SK-N-SH (cell line): ENCODE measurements around the gene MINDY4. TPM values are rescaled to one million over a fixed set of nuclear protein-coding genes. Genes with fewer than 3 reads are reported as not detected.
A peak's percentile ranks its signal among the peaks of the same experiment; 100 is the strongest.

Experiments used
- CTCF ChIA-PET: fragments of 300-600, 350-600 bp; formaldehyde crosslinking; extraction: SDS; loops from one replicate; lab custom pipeline; 2021; lab: Yijun Ruan, JAX
- POLR2A ChIA-PET: fragments of 350-600 bp; sonication (Branson Sonifier 250); formaldehyde crosslinking; extraction: SDS; loops from one replicate; lab custom pipeline; 2020; ENCODE audit warnings: antibody characterized with exemption, inconsistent platforms; lab: Yijun Ruan, JAX
- DNase-seq: peaks from one replicate; pipeline ENCODE4 v3.0.0; 2012
- H2AFZ ChIP-seq: fragments of 200-600 bp; sonication (generic); 2 replicates; pipeline ENCODE4 v1.8.1; 2016; ENCODE audit warnings: antibody characterized with exemption, mild to moderate bottlenecking, low read depth
- H3F3A ChIP-seq: fragments of 200-600 bp; sonication (generic); replicated peaks from 2 replicates; pipeline ENCODE3; 2016; ENCODE audit warnings: antibody characterized with exemption, mild to moderate bottlenecking; ENCODE audit not compliant: insufficient read depth
- H3K27ac ChIP-seq, 2 experiments: fragments of 200-500 bp in 1 of 2; fragments of 200-600 bp in 1 of 2; sonication (Bioruptor generic) in 1 of 2; sonication (generic), shearing (Covaris generic) in 1 of 2; 2 replicates each; pipeline versions ENCODE4 v1.5.1 to v1.6.1; 2014 to 2016; ENCODE audit warnings: low read depth in 2 of 2, inconsistent platforms in 1 of 2, low read length in 1 of 2, mild to moderate bottlenecking in 1 of 2, mixed read lengths in 1 of 2
- H3K27me3 ChIP-seq: fragments of 200-600 bp; sonication (generic), shearing (Covaris generic); 2 replicates; pipeline ENCODE4 v1.6.1; 2016; ENCODE audit warnings: mixed run types; ENCODE audit not compliant: insufficient read depth
- H3K36me3 ChIP-seq, 2 experiments: fragments of 200-500 bp in 1 of 2; fragments of 200-600 bp in 1 of 2; sonication (Bioruptor generic) in 1 of 2; sonication (generic) in 1 of 2; replicated peaks in 1 of 2; 2 replicates each; pipeline versions ENCODE3 to v1.5.1; 2014 to 2016; ENCODE audit warnings: low read length in 1 of 2, mild to moderate bottlenecking in 1 of 2; ENCODE audit not compliant: insufficient read depth in 2 of 2, control insufficient read depth in 1 of 2
- H3K4me1 ChIP-seq, 2 experiments: fragments of 200-500 bp in 1 of 2; fragments of 200-600 bp in 1 of 2; sonication (Bioruptor generic) in 1 of 2; sonication (generic), shearing (Covaris generic) in 1 of 2; 2 replicates each; pipeline versions ENCODE4 v1.5.1 to v1.6.1; 2014 to 2016; ENCODE audit warnings: low read depth in 1 of 2, low read length in 1 of 2, mixed run types in 1 of 2; ENCODE audit not compliant: insufficient read depth in 2 of 2, control insufficient read depth in 1 of 2
- H3K4me2 ChIP-seq: fragments of 200-600 bp; sonication (generic), shearing (Covaris generic); 2 replicates; pipeline ENCODE4 v1.6.1; 2017; ENCODE audit warnings: mixed run types
- H3K4me3 ChIP-seq, 2 experiments: fragments of 200-500 bp in 1 of 2; fragments of 200-600 bp in 1 of 2; sonication (Bioruptor generic) in 1 of 2; sonication (generic), shearing (Covaris generic) in 1 of 2; 2 replicates each; pipeline versions ENCODE4 v1.5.1 to v1.8.1; 2014 to 2016; ENCODE audit warnings: low read depth in 2 of 2, inconsistent platforms in 1 of 2, low read length in 1 of 2, mild to moderate bottlenecking in 1 of 2, mixed read lengths in 1 of 2, moderate library complexity in 1 of 2
- H3K79me2 ChIP-seq: fragments of 200-600 bp; sonication (generic); 2 replicates; pipeline ENCODE4 v1.8.1; 2017; ENCODE audit warnings: mild to moderate bottlenecking; ENCODE audit not compliant: insufficient read depth
- H3K9ac ChIP-seq: fragments of 200-600 bp; sonication (generic); 2 replicates; pipeline ENCODE4 v1.6.1; 2017; ENCODE audit warnings: mixed run types
- H3K9me2 ChIP-seq: fragments of 200-600 bp; sonication (generic); 2 replicates; pipeline ENCODE4 v1.6.1; 2017; ENCODE audit warnings: mixed run types
- H3K9me3 ChIP-seq: fragments of 200-600 bp; sonication (generic); 2 replicates; pipeline ENCODE4 v1.6.1; 2017; ENCODE audit warnings: mixed run types, mild to moderate bottlenecking, moderate library complexity
- H4K20me1 ChIP-seq: fragments of 200-600 bp; sonication (generic); 2 replicates; pipeline ENCODE4 v1.6.1; 2017; ENCODE audit warnings: mild to moderate bottlenecking, mixed run types; ENCODE audit not compliant: insufficient read depth
- CTCF ChIP-seq: fragments of 200-600 bp; sonication (generic); IDR thresholded peaks from 2 replicates; pipeline ENCODE4 v1.6.1; 2017; ENCODE audit warnings: antibody characterized with exemption, mild to moderate bottlenecking, moderate library complexity
- ELF1 ChIP-seq: IDR thresholded peaks from 2 replicates; pipeline ENCODE4 v1.4.0; 2012
- EP300 ChIP-seq, 2 experiments: IDR thresholded peaks; 2 replicates each; pipeline versions ENCODE4 v1.4.0 to v1.6.1; 2012; ENCODE audit warnings: borderline replicate concordance in 1 of 2, low read depth in 1 of 2, low read length in 1 of 2
- FOSL2 ChIP-seq: IDR thresholded peaks from 2 replicates; pipeline ENCODE4 v1.4.0; 2012; ENCODE audit warnings: low read depth, mild to moderate bottlenecking, moderate library complexity, borderline replicate concordance
- FOXJ3 ChIP-seq: sonication (generic); formaldehyde crosslinking; IDR thresholded peaks from 2 replicates; pipeline ENCODE4 v1.5.1; 2020; ENCODE audit warnings: mild to moderate bottlenecking, missing genetic modification reagents
- GABPA ChIP-seq: IDR thresholded peaks from 2 replicates; pipeline ENCODE4 v1.4.0; 2012; ENCODE audit warnings: low read depth, mild to moderate bottlenecking
- GATA2 ChIP-seq: sonication (generic); formaldehyde crosslinking; IDR thresholded peaks from 2 replicates; pipeline ENCODE4 v1.5.0; 2020; ENCODE audit warnings: mild to moderate bottlenecking, missing genetic modification reagents
- PBX3 ChIP-seq: IDR thresholded peaks from 2 replicates; pipeline ENCODE4; 2012
- TEAD4 ChIP-seq: IDR thresholded peaks from 2 replicates; pipeline ENCODE4 v1.4.0; 2012; ENCODE audit warnings: mild to moderate bottlenecking, borderline replicate concordance; ENCODE audit not compliant: insufficient read depth
- USF2 ChIP-seq: fragments of 150-350 bp; IDR thresholded peaks from 2 replicates; pipeline ENCODE4 v1.6.1; 2017; ENCODE audit warnings: antibody characterized with exemption, low read length, low read depth, borderline replicate concordance
- YY1 ChIP-seq: IDR thresholded peaks from 2 replicates; pipeline ENCODE4 v1.4.0; 2012; ENCODE audit warnings: low read depth, mild to moderate bottlenecking
- WGBS: methylation state at CpG from one replicate; pipeline ENCODE4 v1.1.6; 2017; ENCODE audit warnings: low lambda C conversion rate; 5-methylcytosine and 5-hydroxymethylcytosine counted together
- polyA plus RNA-seq, 3 experiments: library from polyadenylated mRNA; depleted of rRNA; stranded (reverse); fragments of >200 nt; gene quantifications; 2 replicates each; pipeline ENCODE4 v1.2.3, GENCODE V29; 2012

MINDY4 gene
- polyA plus RNA-seq, 1 of the 3 experiments (the other 2 are of a cell fraction): 1.8 TPM

GRCh38 chr7:30912021-30912730, 141.0 kb downstream of the MINDY4 start:
- Histone ChIP-seq H3K9me3 (no peaks in the 10 kb centered on the region), H2AFZ (no peak overlapping the region), H3K27ac (peak overlapping the region in 1 of 2 experiments; percentile 86; a peak in 2 of 4 replicates), H3K4me2 (0 out of 2 replicates have a peak overlapping the region, but pooled peaks have one; percentile 11), H4K20me1 (no peaks in the 10 kb centered on the region), H3K9me2 (no peaks in the 10 kb centered on the region), H3K79me2 (no peaks in the 10 kb centered on the region), H3K36me3 (no peaks in the 10 kb centered on the region), H3F3A (no peaks in the 10 kb centered on the region), H3K4me3 (no peak overlapping the region; a peak in 1 of 4 replicates), H3K27me3 (no peaks in the 10 kb centered on the region), H3K4me1 (peaks cover 7 to 75% of the 10 kb centered on the region in 2 experiments; a peak in 2 of 4 replicates), H3K9ac (no peak overlapping the region)
- ChIA-PET POLR2A (interaction anchor here (0.8 kb wide), 1 partner anchor 26 kb away, joined by 3 read pairs; no protein-coding TSS in a partner anchor), CTCF (interaction anchor here (1.1 to 10.9 kb wide), 8 partner anchors 10 to 222 kb away, joined by 3 to 84 read pairs (median 4); no protein-coding TSS in a partner anchor)
- TF ChIP-seq FOSL2: no peak
- TF ChIP-seq EP300 (IDR thresholded peaks at IDR 0.05; ENCODE audit: borderline replicate concordance in 1 of 2, low read depth in 1 of 2, low read length in 1 of 2): peak in 1 of 2 experiments; percentile 8; a peak in 1 of 4 replicates
- no peak for TF ChIP-seq ELF1
- TF ChIP-seq TEAD4: no peak
- TF ChIP-seq GABPA: no peak
- 95% methylated on average over 25 of the region's 26 CpGs for WGBS
- no peak for DNase-seq

GRCh38 chr7:30912731-30912985, 141.4 kb downstream of the MINDY4 start:
- H3K9ac ChIP-seq: no peak overlapping the region
- TF ChIP-seq YY1 (no peak), GATA2 (peak; percentile 54; the same call in 1 of the 2 replicates)
- TF ChIP-seq, all 33 proteins: peak for 1
- DNase-seq: no peak
- peaks cover 7 to 75% of the 10 kb centered on the region in 2 experiments; a peak in 2 of 4 replicates for H3K4me1 ChIP-seq
- H3K27me3 ChIP-seq: no peaks in the 10 kb centered on the region
- 89% methylated on average over 2 of the region's 2 CpGs for WGBS
- H3K9me3 ChIP-seq: no peaks in the 10 kb centered on the region
- peak overlapping the region in 1 of 2 experiments; percentile 86; a peak in 2 of 4 replicates for H3K27ac ChIP-seq
- ChIA-PET CTCF (interaction anchor here (1.1 to 10.9 kb wide), 8 partner anchors 10 to 222 kb away, joined by 3 to 84 read pairs (median 4); no protein-coding TSS in a partner anchor), POLR2A (interaction anchor here (0.8 kb wide), 1 partner anchor 26 kb away, joined by 3 read pairs; no protein-coding TSS in a partner anchor)
- no peaks in the 10 kb centered on the region for H3K36me3 ChIP-seq
- H3K79me2 ChIP-seq: no peaks in the 10 kb centered on the region
- H2AFZ ChIP-seq: no peak overlapping the region
- H4K20me1 ChIP-seq: no peaks in the 10 kb centered on the region
- H3F3A ChIP-seq: no peaks in the 10 kb centered on the region
- no peaks in the 10 kb centered on the region for H3K9me2 ChIP-seq
- H3K4me3 ChIP-seq: no peak overlapping the region; a peak in 1 of 4 replicates
- 0 out of 2 replicates have a peak overlapping the region, but pooled peaks have one; percentile 11 for H3K4me2 ChIP-seq

- peaks cover 7 to 75% of the 10 kb centered on the region in 2 experiments; a peak in 2 of 4 replicates for H3K4me1 ChIP-seq
- no peaks in the 10 kb centered on the region for H3F3A ChIP-seq
- peak overlapping the region in 1 of 2 experiments; percentile 6; a peak in 1 of 4 replicates for H3K4me3 ChIP-seq
- no peaks in the 10 kb centered on the region for H3K27me3 ChIP-seq
- no peaks in the 10 kb centered on the region for H3K36me3 ChIP-seq
- ChIA-PET CTCF (interaction anchor here (0.9 to 10.9 kb wide), 11 partner anchors 11 to 221 kb away, joined by 3 to 84 read pairs (median 5); no protein-coding TSS in a partner anchor), POLR2A (interaction anchor here (0.6 to 0.8 kb wide), 3 partner anchors 17 to 49 kb away, joined by 3 read pairs; no protein-coding TSS in a partner anchor)
- peak overlapping the region; percentile 11; the same call in 1 of the 2 replicates for H3K4me2 ChIP-seq
- no peaks in the 10 kb centered on the region for H3K79me2 ChIP-seq
- H3K27ac ChIP-seq: peak overlapping the region in 1 of 2 experiments; percentile 86; a peak in 2 of 4 replicates
- no peaks in the 10 kb centered on the region for H3K9me3 ChIP-seq
- H4K20me1 ChIP-seq: no peaks in the 10 kb centered on the region
- no peaks in the 10 kb centered on the region for H3K9me2 ChIP-seq
- 85% methylated on average over 16 of the region's 17 CpGs for WGBS
- H3K9ac ChIP-seq: no peak overlapping the region
- no peak overlapping the region for H2AFZ ChIP-seq
- peak; percentile 82 for DNase-seq
- TF ChIP-seq FOXJ3 (CRISPR knock-in tag): no peak
- no peak for TF ChIP-seq PBX3
- no peak for TF ChIP-seq CTCF
- TF ChIP-seq USF2: peak; percentile 33; the same call in 1 of the 2 replicates
- peak; percentile 68; the same call in 1 of the 2 replicates for TF ChIP-seq GATA2
- TF ChIP-seq EP300 (IDR thresholded peaks at IDR 0.05; ENCODE audit: borderline replicate concordance in 1 of 2, low read depth in 1 of 2, low read length in 1 of 2): peak in 1 of 2 experiments; percentile 53; a peak in 2 of 4 replicates
Observed at GRCh38 chr7:30912986-30913811, 142.0 kb downstream of the MINDY4 start.
